Measurements from ENCODE around the gene PLCH2. TPM values are rescaled to one million over a fixed set of nuclear protein-coding genes. Genes with fewer than 3 reads are reported as not detected.

Gene PLCH2
- polyA plus RNA-seq, 1 of the 3 experiments (the other 2 are of a cell fraction), result 0.08 TPM

DNA sequence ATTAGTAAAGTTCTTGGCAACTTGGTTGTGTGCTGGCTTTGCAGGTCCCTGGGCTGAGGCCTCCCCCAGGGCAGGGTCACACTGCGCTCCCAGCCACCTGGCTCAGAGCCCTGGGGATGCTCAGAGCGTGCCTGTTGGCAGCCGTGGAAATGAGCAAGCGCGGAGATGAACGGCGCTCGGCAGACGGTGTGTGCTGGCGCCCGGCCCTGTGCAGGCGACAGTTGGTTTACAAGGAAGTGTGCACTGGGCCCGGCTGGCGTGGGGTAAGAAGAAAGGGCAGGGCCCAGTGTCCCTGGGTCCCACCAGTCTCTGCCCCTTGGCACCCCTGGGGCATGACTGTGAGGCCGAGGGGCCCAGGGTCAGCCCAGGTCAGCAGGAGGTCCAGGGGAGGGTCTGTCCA lies 38.1 kb upstream of the PLCH2 start:
- ChIA-PET CTCF (interaction anchor here (0.7 kb wide), 1 partner anchor 23 kb away, joined by 3 read pairs; no protein-coding TSS in a partner anchor), POLR2A (no interaction called here)
- no peaks in the 10 kb centered on the region for H3K9me3 ChIP-seq
- no peaks in the 10 kb centered on the region for H3K79me2 ChIP-seq (ENCODE audit: insufficient read depth)
- peaks cover 16% of the 10 kb centered on the region for H3K27me3 ChIP-seq (ENCODE audit: insufficient read depth)
- H3K4me3 ChIP-seq (ENCODE audit: low read depth in 2 of 2, low read length in 1 of 2), result no peak overlapping the region
- H2AFZ ChIP-seq (ENCODE audit: low read depth), result no peak overlapping the region
- no peak overlapping the region for H3K9ac ChIP-seq
- no peaks in the 10 kb centered on the region for H3F3A ChIP-seq (replicated peaks; ENCODE audit: insufficient read depth)
- no peak overlapping the region for H3K27ac ChIP-seq (ENCODE audit: low read depth in 2 of 2, low read length in 1 of 2)
- no peaks in the 10 kb centered on the region for H3K9me2 ChIP-seq
- DNase-seq, result no peak
- 47% methylated on average over 12 of the region's 15 CpGs for WGBS (ENCODE audit: low lambda C conversion rate)
- H4K20me1 ChIP-seq (ENCODE audit: insufficient read depth), result no peaks in the 10 kb centered on the region
- H3K36me3 ChIP-seq (replicated peaks in 1 of 2; ENCODE audit: control insufficient read depth in 1 of 2, insufficient read depth in 2 of 2, low read length in 1 of 2), result no peaks in the 10 kb centered on the region
- H3K4me1 ChIP-seq (ENCODE audit: control insufficient read depth in 1 of 2, insufficient read depth in 2 of 2, low read depth in 1 of 2, low read length in 1 of 2), result no peaks in the 10 kb centered on the region
- H3K4me2 ChIP-seq, result no peak overlapping the region
- TF ChIP-seq IRF3 (IDR thresholded peaks at IDR 0.05; ENCODE audit: low read depth, low read length), result no peak
- no peak for TF ChIP-seq CHD2 (IDR thresholded peaks at IDR 0.05; ENCODE audit: low read length, partially characterized antibody)
- TF ChIP-seq USF1 (IDR thresholded peaks at IDR 0.05; ENCODE audit: borderline replicate concordance, low read depth), result no peak
- TF ChIP-seq, protein P1, sequence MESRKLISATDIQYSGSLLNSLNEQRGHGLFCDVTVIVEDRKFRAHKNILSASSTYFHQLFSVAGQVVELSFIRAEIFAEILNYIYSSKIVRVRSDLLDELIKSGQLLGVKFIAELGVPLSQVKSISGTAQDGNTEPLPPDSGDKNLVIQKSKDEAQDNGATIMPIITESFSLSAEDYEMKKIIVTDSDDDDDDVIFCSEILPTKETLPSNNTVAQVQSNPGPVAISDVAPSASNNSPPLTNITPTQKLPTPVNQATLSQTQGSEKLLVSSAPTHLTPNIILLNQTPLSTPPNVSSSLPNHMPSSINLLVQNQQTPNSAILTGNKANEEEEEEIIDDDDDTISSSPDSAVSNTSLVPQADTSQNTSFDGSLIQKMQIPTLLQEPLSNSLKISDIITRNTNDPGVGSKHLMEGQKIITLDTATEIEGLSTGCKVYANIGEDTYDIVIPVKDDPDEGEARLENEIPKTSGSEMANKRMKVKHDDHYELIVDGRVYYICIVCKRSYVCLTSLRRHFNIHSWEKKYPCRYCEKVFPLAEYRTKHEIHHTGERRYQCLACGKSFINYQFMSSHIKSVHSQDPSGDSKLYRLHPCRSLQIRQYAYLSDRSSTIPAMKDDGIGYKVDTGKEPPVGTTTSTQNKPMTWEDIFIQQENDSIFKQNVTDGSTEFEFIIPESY (IDR thresholded peaks at IDR 0.05; ENCODE audit: borderline replicate concordance, low read depth), result no peak
- TF ChIP-seq SIN3A (IDR thresholded peaks at IDR 0.05; ENCODE audit: borderline replicate concordance, low read depth, low read length), result no peak
- TF ChIP-seq TCF12 (IDR thresholded peaks at IDR 0.05), result no peak

- 55% methylated on average over 9 of the region's 14 CpGs for WGBS (ENCODE audit: low lambda C conversion rate)
- no peak overlapping the region for H3K27ac ChIP-seq (ENCODE audit: low read depth in 2 of 2, low read length in 1 of 2)
- no peak for DNase-seq
- H4K20me1 ChIP-seq (ENCODE audit: insufficient read depth), result no peaks in the 10 kb centered on the region
- H3K9ac ChIP-seq, result no peak overlapping the region
- ChIA-PET POLR2A (no interaction called here), CTCF (interaction anchor here (0.7 to 2.1 kb wide), 4 partner anchors 22 to 110 kb away, joined by 3 to 6 read pairs (median 3); no protein-coding TSS in a partner anchor)
- no peak overlapping the region for H3K4me3 ChIP-seq (ENCODE audit: low read depth in 2 of 2, low read length in 1 of 2)
- H3K27me3 ChIP-seq (ENCODE audit: insufficient read depth), result peaks cover 12% of the 10 kb centered on the region; the same call in 1 of the 2 replicates
- no peaks in the 10 kb centered on the region for H3K9me2 ChIP-seq
- no peaks in the 10 kb centered on the region for H3F3A ChIP-seq (replicated peaks; ENCODE audit: insufficient read depth)
- no peaks in the 10 kb centered on the region for H3K36me3 ChIP-seq (replicated peaks in 1 of 2; ENCODE audit: control insufficient read depth in 1 of 2, insufficient read depth in 2 of 2, low read length in 1 of 2)
- H3K4me1 ChIP-seq (ENCODE audit: control insufficient read depth in 1 of 2, insufficient read depth in 2 of 2, low read depth in 1 of 2, low read length in 1 of 2), result no peaks in the 10 kb centered on the region
- no peak overlapping the region for H3K4me2 ChIP-seq
- no peaks in the 10 kb centered on the region for H3K9me3 ChIP-seq
- H3K79me2 ChIP-seq (ENCODE audit: insufficient read depth), result no peaks in the 10 kb centered on the region
- no peak overlapping the region for H2AFZ ChIP-seq (ENCODE audit: low read depth)
- TF ChIP-seq MEF2A (IDR thresholded peaks at IDR 0.05; ENCODE audit: borderline replicate concordance, low read depth) (no peak), POLR2AphosphoS5 (IDR thresholded peaks at IDR 0.05; ENCODE audit: low read depth, low read length) (no peak), JUND (IDR thresholded peaks at IDR 0.05) (no peak), EZH2phosphoT487 (IDR thresholded peaks at IDR 0.05; ENCODE audit: borderline replicate concordance, low read depth) (no peak), FOXJ3 (CRISPR knock-in tag; IDR thresholded peaks at IDR 0.05) (no peak), ELF1 (IDR thresholded peaks at IDR 0.05) (no peak), EP300 (IDR thresholded peaks at IDR 0.05; ENCODE audit: borderline replicate concordance in 1 of 2, low read depth in 1 of 2, low read length in 1 of 2) (no peak), RFX5 (IDR thresholded peaks at IDR 0.05; ENCODE audit: low read length) (no peak), GABPA (IDR thresholded peaks at IDR 0.05; ENCODE audit: low read depth) (no peak), CTCF (IDR thresholded peaks at IDR 0.05) (no peak), SIN3A (IDR thresholded peaks at IDR 0.05; ENCODE audit: borderline replicate concordance, low read depth, low read length) (no peak)
- TF ChIP-seq, protein P2, sequence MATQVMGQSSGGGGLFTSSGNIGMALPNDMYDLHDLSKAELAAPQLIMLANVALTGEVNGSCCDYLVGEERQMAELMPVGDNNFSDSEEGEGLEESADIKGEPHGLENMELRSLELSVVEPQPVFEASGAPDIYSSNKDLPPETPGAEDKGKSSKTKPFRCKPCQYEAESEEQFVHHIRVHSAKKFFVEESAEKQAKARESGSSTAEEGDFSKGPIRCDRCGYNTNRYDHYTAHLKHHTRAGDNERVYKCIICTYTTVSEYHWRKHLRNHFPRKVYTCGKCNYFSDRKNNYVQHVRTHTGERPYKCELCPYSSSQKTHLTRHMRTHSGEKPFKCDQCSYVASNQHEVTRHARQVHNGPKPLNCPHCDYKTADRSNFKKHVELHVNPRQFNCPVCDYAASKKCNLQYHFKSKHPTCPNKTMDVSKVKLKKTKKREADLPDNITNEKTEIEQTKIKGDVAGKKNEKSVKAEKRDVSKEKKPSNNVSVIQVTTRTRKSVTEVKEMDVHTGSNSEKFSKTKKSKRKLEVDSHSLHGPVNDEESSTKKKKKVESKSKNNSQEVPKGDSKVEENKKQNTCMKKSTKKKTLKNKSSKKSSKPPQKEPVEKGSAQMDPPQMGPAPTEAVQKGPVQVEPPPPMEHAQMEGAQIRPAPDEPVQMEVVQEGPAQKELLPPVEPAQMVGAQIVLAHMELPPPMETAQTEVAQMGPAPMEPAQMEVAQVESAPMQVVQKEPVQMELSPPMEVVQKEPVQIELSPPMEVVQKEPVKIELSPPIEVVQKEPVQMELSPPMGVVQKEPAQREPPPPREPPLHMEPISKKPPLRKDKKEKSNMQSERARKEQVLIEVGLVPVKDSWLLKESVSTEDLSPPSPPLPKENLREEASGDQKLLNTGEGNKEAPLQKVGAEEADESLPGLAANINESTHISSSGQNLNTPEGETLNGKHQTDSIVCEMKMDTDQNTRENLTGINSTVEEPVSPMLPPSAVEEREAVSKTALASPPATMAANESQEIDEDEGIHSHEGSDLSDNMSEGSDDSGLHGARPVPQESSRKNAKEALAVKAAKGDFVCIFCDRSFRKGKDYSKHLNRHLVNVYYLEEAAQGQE (IDR thresholded peaks at IDR 0.05; ENCODE audit: low read depth, low read length), result no peak
Measured at GRCh38 chr1:2438641-2439040, 37.4 kb upstream of the PLCH2 start.
